ENCODE results near the gene ZSWIM4.

ZSWIM4 gene

GRCh38 chr19:13834244-13835069, 39.2 kb downstream of the ZSWIM4 start:
- DNase-seq (ENCODE audit: low read depth in 2 of 2): no peak

GRCh38 chr19:13835791-13836723, 40.8 kb downstream of the ZSWIM4 start:
- no peak for DNase-seq (ENCODE audit: low read depth in 2 of 2)

- DNase-seq (ENCODE audit: low read depth in 2 of 2): no peak
Measured at GRCh38 chr19:13838435-13839129, 43.3 kb downstream of the ZSWIM4 start.

GRCh38 chr19:13839130-13839937, 44.1 kb downstream of the ZSWIM4 start:
- no peak for DNase-seq (ENCODE audit: low read depth in 2 of 2)

- no peak for DNase-seq (ENCODE audit: low read depth in 2 of 2)
Measured at GRCh38 chr19:13839938-13840304, 44.7 kb downstream of the ZSWIM4 start.

- no peak for DNase-seq (ENCODE audit: low read depth in 2 of 2)
Measured at GRCh38 chr19:13840305-13841085, 45.3 kb downstream of the ZSWIM4 start.

GRCh38 chr19:13841086-13841961, 46.1 kb downstream of the ZSWIM4 start:
- no peak for DNase-seq (ENCODE audit: low read depth in 2 of 2)

- no peak for DNase-seq (ENCODE audit: low read depth in 2 of 2)
Measured at GRCh38 chr19:13841962-13842290, 46.7 kb downstream of the ZSWIM4 start.

GRCh38 chr19:13842291-13843103, 47.3 kb downstream of the ZSWIM4 start:
- DNase-seq (ENCODE audit: low read depth in 2 of 2): peak; percentile 57 to 59

GRCh38 chr19:13843104-13843921, 48.1 kb downstream of the ZSWIM4 start:
- DNase-seq (ENCODE audit: low read depth in 2 of 2): no peak

- DNase-seq (ENCODE audit: low read depth in 2 of 2): no peak
Measured at GRCh38 chr19:13844130-13844631, 48.9 kb downstream of the ZSWIM4 start.

GRCh38 chr19:13846557-13847406, 51.5 kb downstream of the ZSWIM4 start:
- peak; percentile 77 to 79 for DNase-seq (ENCODE audit: low read depth in 2 of 2)

- DNase-seq (ENCODE audit: low read depth in 2 of 2): peak; percentile 88
Measured at GRCh38 chr19:13847407-13848339, 52.4 kb downstream of the ZSWIM4 start.

GRCh38 chr19:13848340-13848677, 53.1 kb downstream of the ZSWIM4 start:
- DNase-seq (ENCODE audit: low read depth in 2 of 2): no peak

GRCh38 chr19:13848798-13849676, 53.8 kb downstream of the ZSWIM4 start:
- DNase-seq (ENCODE audit: low read depth in 2 of 2): no peak

All from fibroblast of skin of left quadriceps (primary cell).